Dermis microvascular lymphatic vessel endothelial cell (primary cell): Measurements from ENCODE around the gene BIN2. TPM values are rescaled to one million over a fixed set of nuclear protein-coding genes. Genes with fewer than 3 reads are reported as not detected.
"Not testable (repeated sequence)": the region's sequence is repeated elsewhere in the genome, so short reads cannot be mapped to it uniquely, and the experiment has no call there.

Experiments used
- DNase-seq, 2 donors: peaks; one replicate each; pipeline versions ENCODE4 v3.0.0 to v3.0.0-alpha.2; 2010; ENCODE audit warnings: low read depth in 2 of 2
- total RNA-seq: library from RNA; depleted of rRNA; stranded (reverse); fragments of >200 nt; gene quantifications from 2 replicates; pipeline ENCODE4 v1.2.1, GENCODE V29; 2014

BIN2 gene
- total RNA-seq, 1 donor from 2014 or later, result not detected

GRCh38 chr12:51259600-51259999 lies 64.4 kb downstream of the BIN2 start:
- not testable (repeated sequence) for DNase-seq

- no peak for DNase-seq
These were observed 69.4 kb downstream of the BIN2 start for GRCh38 chr12:51254536-51254935.

DNA sequence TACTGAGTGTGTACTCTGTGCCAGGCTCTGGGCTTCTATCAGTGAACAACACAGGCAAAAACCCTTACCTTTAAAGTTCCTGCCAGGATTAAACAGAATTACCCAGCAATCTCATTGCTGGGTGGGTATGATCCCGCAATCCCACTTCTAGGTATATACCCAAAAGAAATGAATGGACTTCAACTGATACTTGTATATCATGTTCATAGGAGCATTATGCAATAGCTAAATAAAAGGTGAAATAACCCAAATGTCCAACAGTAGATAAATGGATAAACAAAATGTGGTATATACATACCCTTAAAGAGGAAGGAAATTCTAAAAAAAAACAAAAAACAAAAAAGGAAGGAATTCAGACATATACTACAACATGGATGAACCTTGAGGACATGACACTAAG lies 70.7 kb downstream of the BIN2 start:
- no peak for DNase-seq

DNA sequence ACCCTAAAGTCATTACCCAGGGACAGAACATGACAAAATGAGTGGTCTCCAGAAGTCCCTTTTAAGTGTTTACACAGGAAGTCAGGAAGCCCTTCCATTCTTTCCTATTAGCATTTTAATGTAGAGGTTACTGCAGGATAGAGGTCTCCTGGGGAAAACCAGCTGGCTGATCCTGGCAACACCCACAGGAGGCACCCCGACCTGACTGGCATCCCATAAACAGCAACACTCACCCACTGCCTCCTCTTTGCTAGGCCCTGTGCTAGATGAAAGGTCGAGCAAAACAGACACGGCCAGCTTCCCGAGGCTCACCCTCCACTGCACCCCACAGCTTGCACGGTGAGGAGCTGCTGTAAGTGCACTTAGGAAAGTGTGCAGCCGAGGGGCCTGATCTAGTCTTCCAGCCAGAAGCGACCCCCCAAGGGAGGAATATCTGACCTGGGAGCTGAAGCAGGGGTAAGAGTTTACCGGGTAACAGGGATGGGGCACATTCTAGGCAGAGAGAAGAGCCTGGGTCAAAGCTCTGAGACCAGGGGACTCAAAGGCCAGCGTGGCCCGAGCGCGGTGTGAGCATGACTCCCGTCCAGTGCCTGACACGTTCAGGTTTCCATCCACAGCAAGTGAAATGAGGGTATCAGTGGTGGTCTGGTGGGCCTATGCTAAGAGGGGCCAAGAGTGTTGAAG lies 76.3 kb downstream of the BIN2 start:
- no peak for DNase-seq

GRCh38 chr12:51246254-51246853 lies 77.6 kb downstream of the BIN2 start:
- DNase-seq, result peak in 1 of 2 donors; percentile 50

- DNase-seq, result no peak
These were observed 78.3 kb downstream of the BIN2 start for GRCh38 chr12:51245476-51246253.

DNA sequence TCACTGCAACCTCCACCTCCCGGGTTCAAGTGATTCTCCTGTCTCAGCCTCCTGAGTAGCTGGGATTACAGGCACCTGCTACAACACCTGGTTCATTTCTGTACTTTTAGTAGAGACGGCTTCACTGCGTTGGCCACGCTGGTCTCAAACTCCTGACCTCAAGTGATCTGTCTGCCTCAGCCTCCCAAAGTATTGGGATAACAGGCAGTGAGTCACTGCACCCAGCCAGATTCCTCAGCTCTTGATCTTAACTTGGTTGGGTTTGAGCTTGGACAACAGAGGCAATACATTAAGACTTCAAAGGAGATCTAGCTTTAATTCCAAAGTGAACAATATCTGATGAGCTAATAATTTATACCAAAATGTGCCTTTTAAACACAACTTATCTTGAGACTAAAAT lies 79.7 kb downstream of the BIN2 start:
- DNase-seq, result no peak

- DNase-seq, result no peak
These were observed 81.1 kb downstream of the BIN2 start for GRCh38 chr12:51242876-51243275.

GRCh38 chr12:51242120-51242519 lies 81.9 kb downstream of the BIN2 start:
- DNase-seq, result no peak

DNA sequence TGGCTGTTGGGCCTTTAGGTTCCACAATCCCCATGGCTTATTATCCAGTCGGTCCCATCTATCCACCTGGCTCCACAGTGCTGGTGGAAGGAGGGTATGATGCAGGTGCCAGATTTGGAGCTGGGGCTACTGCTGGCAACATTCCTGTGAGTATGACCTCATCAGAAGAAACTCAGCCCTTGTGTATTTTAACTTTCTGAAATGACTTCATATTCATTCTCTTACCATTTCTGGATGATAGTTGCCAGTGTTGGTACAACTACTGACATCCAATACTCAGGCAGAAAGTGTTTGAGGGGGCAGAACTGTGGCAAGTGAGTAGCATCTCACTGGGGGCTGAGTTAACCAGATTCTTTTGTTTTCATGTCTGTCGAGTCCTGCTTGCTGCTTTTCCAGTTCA lies 83.0 kb downstream of the BIN2 start:
- no peak for DNase-seq

DNA sequence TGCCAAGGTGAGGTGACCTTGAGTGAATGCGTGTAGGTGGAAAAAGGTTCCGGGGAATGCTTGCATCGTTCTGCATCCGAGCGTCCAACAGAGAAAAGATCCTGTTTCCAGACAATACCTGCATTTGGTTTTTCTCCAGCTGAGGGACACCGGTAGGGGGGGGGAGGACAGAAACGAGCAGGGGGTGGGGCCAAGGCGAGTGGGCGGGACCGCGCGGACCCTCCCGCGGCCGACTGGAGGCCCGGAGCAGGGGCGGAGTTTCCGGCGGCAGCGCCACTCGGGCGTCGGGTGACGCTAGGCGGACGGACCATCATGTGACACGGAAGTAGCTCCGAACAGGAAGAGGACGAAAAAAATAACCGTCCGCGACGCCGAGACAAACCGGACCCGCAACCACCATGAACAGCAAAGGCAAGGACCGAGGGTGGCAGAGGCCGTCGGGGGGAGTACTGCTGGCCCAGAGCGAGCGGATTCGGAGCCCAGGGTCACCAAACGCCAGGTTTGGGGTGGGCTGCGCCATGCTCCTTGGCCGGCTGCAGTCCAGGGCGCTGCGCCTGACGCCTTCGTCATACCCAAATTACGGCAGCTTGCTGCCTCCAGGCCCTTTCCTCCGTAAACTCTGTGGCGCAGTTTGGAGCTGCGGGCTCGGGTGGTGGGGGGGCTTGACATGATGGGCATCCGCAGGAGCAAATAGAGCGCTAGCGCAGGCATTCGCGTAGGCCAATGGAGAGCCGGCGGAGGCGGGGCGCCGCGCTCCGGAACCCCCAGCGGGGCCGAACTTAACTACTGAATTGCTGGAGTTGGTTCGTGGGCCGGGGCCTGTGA lies 85.3 kb downstream of the BIN2 start, which contains the start of gene DAZAP2:
Gene DAZAP2 (plus strand): TSS at position 317 of the 825 bp plus-strand sequence. CDS start 82 bp downstream, at position 399.
- peak; percentile 92 to 98 for DNase-seq

DNA sequence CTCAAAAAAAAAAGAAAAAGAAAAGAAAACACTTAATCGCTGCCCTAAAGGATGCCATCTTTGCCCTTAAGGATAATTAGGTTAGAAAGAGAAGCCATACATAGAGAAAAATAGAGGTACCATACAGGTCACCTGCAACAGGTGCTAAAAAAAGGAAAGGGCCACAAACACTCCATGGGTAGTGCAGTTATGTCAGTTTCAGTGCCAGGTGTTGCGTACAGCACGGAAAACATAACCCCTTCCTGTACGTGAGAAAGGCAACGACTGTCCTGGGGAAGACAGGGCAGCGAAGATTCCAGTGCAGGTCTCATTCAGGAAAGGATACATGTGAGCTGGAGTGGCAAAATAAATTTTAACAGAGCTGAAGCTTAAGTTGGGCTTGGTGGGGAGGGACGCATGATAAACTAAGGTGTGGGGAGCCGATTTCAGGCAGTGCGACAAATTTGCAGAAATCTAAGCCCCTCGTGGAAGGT lies 85.9 kb downstream of the BIN2 start:
- DNase-seq, result peak in 1 of 2 donors; percentile 20

DNA sequence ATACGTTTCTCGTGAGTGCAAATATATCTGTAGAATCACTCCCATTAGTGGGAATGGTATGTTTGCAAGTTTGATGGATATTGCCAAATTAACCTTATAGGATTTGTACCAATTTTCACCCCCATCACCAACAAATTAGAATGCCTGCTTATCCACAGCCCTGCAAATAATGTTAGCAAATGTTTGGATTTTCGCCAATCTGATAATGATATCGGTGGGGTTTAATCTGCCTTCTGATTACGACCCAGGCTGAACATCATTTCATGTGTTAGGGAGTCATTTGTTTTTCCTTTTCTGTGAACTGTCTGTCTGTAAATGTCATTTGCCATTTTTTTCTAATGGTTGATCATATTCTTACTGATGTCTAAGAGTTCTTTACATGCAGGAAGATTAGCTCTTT lies 89.4 kb downstream of the BIN2 start:
- no peak for DNase-seq

GRCh38 chr12:51232642-51233041 lies 91.3 kb downstream of the BIN2 start:
- no peak for DNase-seq

Other genes with a start within 250 kb of the BIN2 start
- gene CSRNP2, start 240.6 kb downstream of the BIN2 start, total RNA-seq, result 11.3 and 19.3 TPM in 2 replicates
- gene TFCP2, start 151.0 kb downstream of the BIN2 start, total RNA-seq, result 9.2 and 13.9 TPM in 2 replicates
- gene POU6F1, start 106.1 kb downstream of the BIN2 start, total RNA-seq, result 1.3 and 3.0 TPM in 2 replicates
- gene DAZAP2, start 85.3 kb downstream of the BIN2 start, total RNA-seq, result 71.4 and 155 TPM in 2 replicates
- 15.1 and 19.1 TPM in 2 replicates for gene SMAGP, start 53.8 kb downstream of the BIN2 start, total RNA-seq
- gene CELA1, start 22.5 kb upstream of the BIN2 start, total RNA-seq, result not detected in 2 replicates
- 13.7 and 22.1 TPM in 2 replicates for gene GALNT6, start 67.2 kb upstream of the BIN2 start, total RNA-seq
- 0.76 and 0.90 TPM in 2 replicates for gene SLC4A8, start 100.7 kb upstream of the BIN2 start, total RNA-seq